HG02852 (cell line): ENCODE results near the gene GMDS.
"Not testable (repeated sequence)": the region's sequence is repeated elsewhere in the genome, so short reads cannot be mapped to it uniquely, and the experiment has no call there.

Experiments
- ATAC-seq: cut with Tn5 transposase; IDR thresholded peaks from one replicate; pipeline ENCODE4 v1.9.1; 2021; ENCODE audit warnings: mild to moderate bottlenecking, moderate library complexity; ENCODE audit not compliant: unreplicated experiment

Gene GMDS

GRCh38 chr6:1668456-1668855 lies 576.9 kb downstream of the GMDS start:
- ATAC-seq: not testable (repeated sequence)

DNA sequence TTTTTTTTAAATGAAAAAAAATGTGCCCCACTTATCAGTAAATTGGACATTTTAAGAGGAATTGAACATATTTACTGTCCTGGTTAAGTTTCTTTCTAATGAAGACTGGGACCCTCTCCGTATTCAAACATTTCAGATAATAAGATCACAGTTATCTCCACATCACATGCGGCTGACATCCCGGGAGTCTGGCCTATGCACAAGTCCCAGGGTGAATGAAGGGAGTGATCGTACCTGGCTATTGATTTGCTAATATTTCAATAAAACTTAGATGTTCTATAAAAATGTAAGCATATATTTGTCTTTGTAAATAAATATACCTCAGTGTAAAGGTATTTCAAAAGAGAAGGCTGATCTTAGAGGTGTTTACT lies 577.6 kb downstream of the GMDS start:
- ATAC-seq: no peak

DNA sequence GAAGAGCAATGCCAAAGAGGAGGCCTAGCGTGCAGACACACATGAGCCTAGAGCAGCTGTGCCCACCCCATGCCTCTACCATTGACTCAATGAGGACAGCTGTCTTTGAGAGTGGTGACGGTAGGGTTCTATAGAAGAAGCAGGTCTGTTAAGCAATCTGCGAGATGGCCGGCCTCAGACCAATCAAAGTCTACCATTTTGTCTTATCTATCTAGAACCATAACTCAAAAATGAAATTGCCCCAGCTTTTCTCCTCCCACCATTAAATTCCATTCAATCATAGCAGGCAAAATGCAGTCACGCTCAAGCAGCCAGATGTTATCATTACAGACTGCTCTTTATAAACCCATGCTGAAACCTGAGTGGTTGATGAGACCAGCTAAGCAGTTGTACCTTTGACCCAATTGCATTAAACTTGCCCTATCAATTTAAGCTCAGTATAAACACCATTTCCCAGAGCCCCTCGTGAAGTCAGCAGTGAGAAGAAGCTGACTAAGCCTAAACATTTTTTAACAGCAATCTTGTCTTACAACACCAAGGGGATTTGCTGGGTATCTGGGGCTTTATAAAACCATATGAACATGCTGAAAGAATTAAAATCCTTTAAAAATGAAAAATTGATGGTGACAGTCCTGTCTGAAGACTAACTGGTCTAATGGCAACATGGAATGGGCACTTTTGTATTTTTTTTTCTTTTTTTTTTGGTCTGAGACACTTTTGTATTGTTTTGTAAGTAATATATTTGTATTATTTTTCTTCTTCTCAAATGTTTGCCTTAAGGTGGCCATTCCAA lies 578.2 kb downstream of the GMDS start:
- no peak for ATAC-seq

GRCh38 chr6:1665214-1665613 lies 580.2 kb downstream of the GMDS start:
- peak; percentile 93 for ATAC-seq

GRCh38 chr6:1664329-1664728 lies 581.1 kb downstream of the GMDS start:
- ATAC-seq: no peak

GRCh38 chr6:1663511-1663910 lies 581.9 kb downstream of the GMDS start:
- ATAC-seq: no peak

- no peak for ATAC-seq
Observed at GRCh38 chr6:1662534-1662933, 582.9 kb downstream of the GMDS start.

GRCh38 chr6:1659816-1660215 lies 585.6 kb downstream of the GMDS start:
- no peak for ATAC-seq

- ATAC-seq: no peak
Observed at GRCh38 chr6:1658212-1659005, 587.0 kb downstream of the GMDS start.

DNA sequence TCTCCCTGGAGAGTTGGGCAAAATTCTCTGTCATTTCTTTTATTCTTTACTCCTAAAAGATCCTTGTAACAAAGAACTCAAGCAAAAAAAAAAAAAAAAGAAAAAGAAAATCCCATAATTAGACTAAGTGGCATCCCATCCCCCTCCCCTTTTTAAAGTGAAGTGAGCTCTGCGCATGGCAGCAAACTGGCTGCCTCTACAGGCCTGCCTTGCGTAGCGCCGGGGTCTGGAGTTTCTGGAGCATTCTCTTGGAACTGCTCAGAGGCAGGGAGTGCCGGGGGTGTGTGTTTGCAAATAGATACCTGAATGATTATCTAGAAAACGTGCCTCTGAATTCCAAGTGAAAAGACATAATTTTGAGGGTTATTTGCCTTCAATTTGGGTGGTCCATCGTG lies 587.6 kb downstream of the GMDS start:
- ATAC-seq: no peak

DNA sequence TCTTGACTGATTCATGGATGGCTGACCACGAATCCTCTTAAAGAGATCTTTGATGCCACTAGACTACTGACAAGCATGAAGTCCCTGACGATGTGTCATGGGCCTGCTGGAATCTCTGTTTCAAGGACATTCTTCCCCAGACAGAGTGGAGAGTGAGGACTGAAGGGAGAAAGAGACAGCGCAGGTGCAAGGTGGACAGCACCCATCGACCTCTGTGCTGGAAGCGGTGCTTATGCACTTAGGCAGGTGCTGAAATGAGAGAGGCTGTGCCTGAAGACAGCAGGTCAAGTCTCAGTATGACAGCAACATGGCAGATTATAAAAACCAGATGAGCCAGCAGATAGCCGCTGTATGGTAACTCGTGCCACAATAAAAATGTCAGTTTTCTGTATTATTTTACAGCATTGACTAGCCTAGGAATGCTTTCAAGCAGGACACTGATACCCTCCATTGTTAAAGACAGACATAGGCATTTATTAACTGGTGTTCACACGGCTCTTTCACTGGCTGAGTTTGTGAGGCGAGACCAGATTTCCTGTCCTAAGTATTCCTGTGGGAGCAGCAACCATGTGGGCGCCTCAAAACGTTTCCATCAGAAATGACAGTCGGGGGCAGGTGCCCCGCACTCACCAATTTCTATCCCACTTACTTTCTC lies 588.2 kb downstream of the GMDS start:
- no peak for ATAC-seq

DNA sequence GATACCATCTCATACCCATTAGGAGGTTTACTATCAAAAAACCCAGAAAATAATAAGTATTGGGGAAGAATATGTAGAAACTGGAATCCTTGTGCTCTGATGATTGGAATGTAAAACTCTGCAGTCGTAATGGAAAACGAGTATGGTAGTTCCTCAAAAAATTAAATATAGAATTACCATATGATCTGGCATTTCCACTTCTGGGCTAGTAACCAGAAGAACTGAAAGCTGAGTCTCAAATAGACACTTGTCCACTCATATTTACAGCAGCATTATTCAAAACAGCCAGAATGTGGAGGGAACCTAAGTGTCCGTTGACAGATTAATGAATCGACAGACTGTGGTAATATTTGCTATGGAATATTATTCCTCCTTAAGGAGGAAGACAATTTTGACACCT lies 591.4 kb downstream of the GMDS start:
- ATAC-seq: no peak

- ATAC-seq: no peak
Observed at GRCh38 chr6:1652842-1653241, 592.6 kb downstream of the GMDS start.

- ATAC-seq: no peak
Observed at GRCh38 chr6:1651362-1651761, 594.0 kb downstream of the GMDS start.

DNA sequence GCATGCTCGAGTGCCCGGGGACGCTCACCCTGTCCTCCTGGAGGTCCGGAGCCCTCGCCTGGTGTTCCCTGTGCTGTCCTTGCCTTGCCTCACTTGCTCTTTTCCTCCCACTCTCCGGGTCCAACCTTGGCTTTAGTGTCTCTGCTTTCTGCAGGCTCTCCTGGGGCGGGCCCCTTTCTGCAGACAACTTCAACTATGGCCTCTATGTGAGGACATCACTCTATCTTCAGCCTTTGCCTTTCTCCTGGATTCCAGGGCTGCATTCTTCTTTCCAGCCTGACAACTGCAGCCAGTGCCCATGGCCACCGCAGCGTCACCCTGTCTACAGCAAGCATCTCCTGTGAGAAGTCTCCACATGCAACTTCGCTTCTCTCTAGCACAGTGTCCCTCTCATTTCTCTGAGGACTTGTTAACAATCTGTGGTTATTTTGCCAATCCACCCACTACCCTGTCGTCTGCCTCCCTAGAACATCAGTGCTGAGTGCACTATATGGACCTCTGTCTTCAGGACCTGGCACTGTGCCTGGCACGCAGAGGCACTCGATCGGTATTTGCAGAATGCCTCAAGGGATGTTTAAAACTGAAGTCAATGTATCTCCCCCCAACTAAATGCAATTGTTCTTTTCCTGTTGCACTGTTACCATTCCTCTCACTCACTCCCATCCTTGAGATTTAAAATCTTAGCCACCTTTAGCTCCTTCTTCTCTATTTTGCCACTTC lies 599.8 kb downstream of the GMDS start:
- ATAC-seq: no peak

- no peak for ATAC-seq
Observed at GRCh38 chr6:1644516-1645060, 600.8 kb downstream of the GMDS start.

DNA sequence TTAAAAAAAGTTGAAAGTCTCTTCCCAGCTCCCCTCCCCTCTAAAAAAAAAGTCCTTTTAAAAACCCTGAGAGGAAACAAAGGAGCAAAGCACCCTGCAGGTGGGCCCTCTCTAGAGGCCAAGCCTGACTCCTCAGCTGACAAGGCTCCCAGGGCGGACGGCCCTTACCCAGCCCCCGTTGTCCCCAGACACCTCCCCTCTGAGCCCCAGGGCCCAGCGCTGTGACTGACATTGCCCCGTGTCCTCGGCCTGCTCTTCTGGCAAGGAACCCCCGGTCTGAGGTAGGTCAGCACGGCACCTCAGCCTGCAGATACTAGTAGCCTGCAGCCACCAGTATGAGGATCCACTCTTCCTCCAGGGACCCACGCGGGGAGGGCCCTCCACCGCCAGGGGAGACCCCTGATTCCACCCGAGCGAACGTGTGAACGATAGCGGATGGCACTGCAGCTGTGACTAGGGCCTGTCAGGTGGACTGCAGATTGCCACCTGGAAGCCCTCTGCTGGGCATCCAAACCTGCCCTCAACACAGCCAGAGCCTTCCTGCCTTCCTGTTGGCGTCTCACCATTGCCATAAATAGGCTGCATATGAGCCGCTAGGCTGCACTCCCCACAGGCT lies 601.5 kb downstream of the GMDS start:
- no peak for ATAC-seq

GRCh38 chr6:1643111-1643510 lies 602.3 kb downstream of the GMDS start:
- no peak for ATAC-seq

- no peak for ATAC-seq
Observed at GRCh38 chr6:1641343-1641885, 604.0 kb downstream of the GMDS start.

DNA sequence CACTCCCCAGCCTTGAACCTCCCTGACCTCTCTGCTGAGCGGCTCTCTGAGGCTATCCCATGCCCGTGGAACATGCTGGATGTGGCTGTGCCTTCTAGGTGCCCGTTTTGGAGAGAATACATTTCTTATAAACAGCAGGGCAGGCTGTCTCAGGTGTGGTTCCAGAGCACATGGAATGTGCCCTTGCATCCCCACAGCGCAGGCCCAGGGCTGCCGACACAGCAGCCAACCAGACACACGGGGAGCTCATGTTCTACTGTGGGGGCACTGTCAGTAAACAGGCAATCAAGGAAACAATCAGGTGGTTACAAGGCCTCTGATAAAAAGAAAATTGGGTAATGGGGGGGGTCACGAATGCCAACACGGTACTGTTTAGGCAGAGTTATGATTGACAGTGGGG lies 604.9 kb downstream of the GMDS start:
- ATAC-seq: no peak
